NT2/D1 (cell line): Measurements from ENCODE around the gene CWC27.

Experiments used
- SUZ12 ChIP-seq: IDR thresholded peaks from 2 replicates; pipeline ENCODE4 v1.6.1; 2011; ENCODE audit not compliant: insufficient read length, insufficient read depth; ENCODE audit errors: extremely low read depth
- YY1 ChIP-seq: IDR thresholded peaks from 2 replicates; pipeline ENCODE4 v1.6.1; 2011; ENCODE audit not compliant: insufficient read length, insufficient read depth
- ZNF274 ChIP-seq: IDR thresholded peaks from 2 replicates; pipeline ENCODE4 v1.6.1; 2011; ENCODE audit warnings: mild to moderate bottlenecking, low read depth, low read length

GRCh38 chr5:64968591-64969110 lies 199.9 kb downstream of the CWC27 start:
- TF ChIP-seq YY1: no peak
- TF ChIP-seq ZNF274: no peak
- no peak for TF ChIP-seq SUZ12
